ENCODE results near the gene ARID3A.
"Not testable (repeated sequence)": the region's sequence is repeated elsewhere in the genome, so short reads cannot be mapped to it uniquely, and the experiment has no call there.

The ARID3A gene

GRCh38 chr19:925526-926322 lies at the start of gene ARID3A:
TSS of gene ARID3A (plus strand) at chr19:926035. CDS start at chr19:929529, 3,494 bp downstream.
- in situ Hi-C loops (cut with MboI; ENCODE audit: low sequenced_read_pairs), result no loop called here

- in situ Hi-C loops (cut with MboI; ENCODE audit: low sequenced_read_pairs), result no loop called here
Observed at GRCh38 chr19:876089-876488, 49.7 kb upstream of the ARID3A start.

- in situ Hi-C loops (cut with MboI; ENCODE audit: low sequenced_read_pairs), result no loop called here
Observed at GRCh38 chr19:876780-877314, 49.0 kb upstream of the ARID3A start.

- in situ Hi-C loops (cut with MboI; ENCODE audit: low sequenced_read_pairs), result not testable (repeated sequence)
Observed at GRCh38 chr19:877992-878660, 47.7 kb upstream of the ARID3A start.

- in situ Hi-C loops (cut with MboI; ENCODE audit: low sequenced_read_pairs), result not testable (repeated sequence)
Observed at GRCh38 chr19:878751-879561, 46.9 kb upstream of the ARID3A start.

- in situ Hi-C loops (cut with MboI; ENCODE audit: low sequenced_read_pairs), result no loop called here
Observed at GRCh38 chr19:879711-880438, 46.0 kb upstream of the ARID3A start.

GRCh38 chr19:881385-882071 lies 44.3 kb upstream of the ARID3A start:
- in situ Hi-C loops (cut with MboI; ENCODE audit: low sequenced_read_pairs), result no loop called here

- in situ Hi-C loops (cut with MboI; ENCODE audit: low sequenced_read_pairs), result no loop called here
Observed at GRCh38 chr19:882871-883497, 42.9 kb upstream of the ARID3A start.

GRCh38 chr19:883661-884211 lies 42.1 kb upstream of the ARID3A start:
- in situ Hi-C loops (cut with MboI; ENCODE audit: low sequenced_read_pairs), result no loop called here

GRCh38 chr19:884420-885211 lies 41.2 kb upstream of the ARID3A start:
- in situ Hi-C loops (cut with MboI; ENCODE audit: low sequenced_read_pairs), result no loop called here

- in situ Hi-C loops (cut with MboI; ENCODE audit: low sequenced_read_pairs), result no loop called here
Observed at GRCh38 chr19:885536-886224, 40.2 kb upstream of the ARID3A start.

GRCh38 chr19:887072-887471 lies 38.8 kb upstream of the ARID3A start:
- in situ Hi-C loops (cut with MboI; ENCODE audit: low sequenced_read_pairs), result no loop called here

- in situ Hi-C loops (cut with MboI; ENCODE audit: low sequenced_read_pairs), result no loop called here
Observed at GRCh38 chr19:887599-887998, 38.2 kb upstream of the ARID3A start.

GRCh38 chr19:888581-889385 lies 37.1 kb upstream of the ARID3A start:
- in situ Hi-C loops (cut with MboI; ENCODE audit: low sequenced_read_pairs), result no loop called here

GRCh38 chr19:889662-890295 lies 36.1 kb upstream of the ARID3A start:
- in situ Hi-C loops (cut with MboI; ENCODE audit: low sequenced_read_pairs), result no loop called here

- in situ Hi-C loops (cut with MboI; ENCODE audit: low sequenced_read_pairs), result no loop called here
Observed at GRCh38 chr19:890831-891230, 35.0 kb upstream of the ARID3A start.
